Measurements from ENCODE around the gene SOWAHB.

- no peak for TF ChIP-seq CTCF (IDR thresholded peaks at IDR 0.05)
- no peak for TF ChIP-seq POLR2A (IDR thresholded peaks at IDR 0.05)
Observed at GRCh38 chr4:76886214-76886613, 11.7 kb downstream of the SOWAHB start.
